Activated CD8-positive, alpha-beta memory T cell treated with anti-CD3 and anti-CD28 coated beads, Interleukin-2, amount 50 U/mL, for 24 hours (primary cell): ENCODE measurements around the gene TNK1.
"Not testable (repeated sequence)": the region's sequence is repeated elsewhere in the genome, so short reads cannot be mapped to it uniquely, and the experiment has no call there.

Experiments
- DNase-seq: peaks from one replicate; pipeline ENCODE4 v3.0.0-alpha.2; 2020; ENCODE audit errors: extremely low read depth

TNK1 gene

GRCh38 chr17:7380855-7381683, at the start of gene TNK1:
TNK1 (plus strand) TSS chr17:7381089; CDS start chr17:7382927, 1,838 bp downstream.
- no peak for DNase-seq

- no peak for DNase-seq
These were observed 48.8 kb upstream of the TNK1 start for GRCh38 chr17:7332111-7332510.

- DNase-seq: not testable (repeated sequence)
These were observed 48.3 kb upstream of the TNK1 start for GRCh38 chr17:7332600-7333069.

- no peak for DNase-seq
These were observed 45.9 kb upstream of the TNK1 start for GRCh38 chr17:7334938-7335538.

GRCh38 chr17:7335765-7336164, 45.1 kb upstream of the TNK1 start:
- not testable (repeated sequence) for DNase-seq

GRCh38 chr17:7336240-7337175, 44.4 kb upstream of the TNK1 start, which contains the start of gene ACAP1:
ACAP1 (plus strand) TSS chr17:7336529; CDS start chr17:7336735, 206 bp downstream.
- peak; percentile 75 for DNase-seq

GRCh38 chr17:7337600-7337999, 43.3 kb upstream of the TNK1 start:
- not testable (repeated sequence) for DNase-seq

- no peak for DNase-seq
These were observed 40.7 kb upstream of the TNK1 start for GRCh38 chr17:7340179-7340578.

- DNase-seq: no peak
These were observed 39.0 kb upstream of the TNK1 start for GRCh38 chr17:7341842-7342241.

GRCh38 chr17:7343250-7343649, 37.6 kb upstream of the TNK1 start:
- no peak for DNase-seq

GRCh38 chr17:7346761-7347614, 33.9 kb upstream of the TNK1 start:
- DNase-seq: no peak

GRCh38 chr17:7347630-7348477, 33.0 kb upstream of the TNK1 start:
- no peak for DNase-seq

GRCh38 chr17:7348478-7349242, 32.2 kb upstream of the TNK1 start:
- DNase-seq: no peak

GRCh38 chr17:7351665-7352502, 29.0 kb upstream of the TNK1 start, which contains the start of gene KCTD11:
KCTD11 (plus strand) TSS chr17:7352162.
- DNase-seq: no peak

GRCh38 chr17:7352503-7352889, 28.4 kb upstream of the TNK1 start:
- no peak for DNase-seq

GRCh38 chr17:7352910-7353635, 27.8 kb upstream of the TNK1 start:
- DNase-seq: no peak

GRCh38 chr17:7354262-7354843, 26.5 kb upstream of the TNK1 start:
- DNase-seq: no peak
